H1 (cell line): ENCODE measurements around the gene SMIM32.

Source experiments
- ATF3 ChIP-seq: IDR thresholded peaks from 2 replicates; pipeline ENCODE4 v1.6.1; 2011; ENCODE audit warnings: low read depth, mild to moderate bottlenecking, low read length; ENCODE audit not compliant: insufficient read depth
- CBX8 ChIP-seq: fragments of 300-800, 300-1000 bp; sonication (generic); IDR thresholded peaks from 2 replicates; pipeline ENCODE4 v1.7.1; 2016; ENCODE audit warnings: low read depth, low read length, borderline replicate concordance
- CTCF ChIP-seq, 3 experiments: IDR thresholded peaks; 1 replicate in 2 of 3; 2 replicates in 1 of 3; pipeline versions ENCODE4 v1.5.1 to v1.6.1; 2011; ENCODE audit warnings: low read length in 3 of 3, mild to moderate bottlenecking in 3 of 3, inconsistent platforms in 2 of 3, low read depth in 1 of 3, moderate library complexity in 1 of 3; ENCODE audit not compliant: insufficient read depth in 1 of 3; ENCODE audit errors: control extremely low read depth in 1 of 3
- E2F6 ChIP-seq: IDR thresholded peaks from 2 replicates; pipeline ENCODE4 v1.6.1; 2012; ENCODE audit warnings: inconsistent platforms
- EGR1 ChIP-seq: IDR thresholded peaks from 2 replicates; pipeline ENCODE4 v1.6.1; 2011; ENCODE audit warnings: low read depth, low read length, borderline replicate concordance
- EZH2 ChIP-seq: fragments of 200-600 bp; sonication (generic); IDR thresholded peaks from 2 replicates; pipeline ENCODE4 v1.7.1; 2012; ENCODE audit warnings: low read depth, mild to moderate bottlenecking, moderate library complexity, low read length, inconsistent platforms; ENCODE audit not compliant: severe bottlenecking
- MAX ChIP-seq: IDR thresholded peaks from 2 replicates; pipeline ENCODE4 v1.6.1; 2012; ENCODE audit warnings: inconsistent platforms
- POLR2A ChIP-seq, 2 experiments: IDR thresholded peaks; 1 replicate in 1 of 2; 2 replicates in 1 of 2; pipeline ENCODE4 v1.6.1; 2011; ENCODE audit warnings: low read depth in 2 of 2, low read length in 2 of 2, mild to moderate bottlenecking in 2 of 2; ENCODE audit errors: control extremely low read depth in 1 of 2
- POLR2AphosphoS5 ChIP-seq: IDR thresholded peaks from 2 replicates; pipeline ENCODE4 v1.6.1; 2011; ENCODE audit warnings: low read depth, low read length
- RFX5 ChIP-seq: IDR thresholded peaks from 2 replicates; pipeline ENCODE4 v1.6.1; 2011; ENCODE audit warnings: low read depth, low read length, improper control_type of control experiment, borderline replicate concordance
- SP2 ChIP-seq: IDR thresholded peaks from 2 replicates; pipeline ENCODE4 v1.6.1; 2012; ENCODE audit warnings: mild to moderate bottlenecking, low read length, inconsistent platforms
- TAF7 ChIP-seq: optimal IDR thresholded peaks from 2 replicates; pipeline ENCODE3; 2011; ENCODE audit warnings: low read depth, mild to moderate bottlenecking, inconsistent platforms, low read length, moderate library complexity, borderline replicate concordance
- USF2 ChIP-seq: IDR thresholded peaks from 2 replicates; pipeline ENCODE4 v1.6.1; 2011; ENCODE audit warnings: low read length, improper control_type of control experiment
- ZNF274 ChIP-seq: IDR thresholded peaks from 2 replicates; pipeline ENCODE4 v1.7.0; 2012; ENCODE audit warnings: low read length, borderline replicate concordance; ENCODE audit errors: extremely low read depth

GRCh38 chr5:136199408-136199807, 6.4 kb upstream of the SMIM32 start:
- no peak for TF ChIP-seq E2F6
- TF ChIP-seq CTCF (IDR thresholded peaks at IDR 0.05; ENCODE audit: control extremely low read depth in 1 of 3, insufficient read depth in 1 of 3, low read depth in 1 of 3, low read length in 3 of 3) = no peak
- no peak for TF ChIP-seq RFX5
- no peak for TF ChIP-seq USF2
- no peak for TF ChIP-seq EZH2
- no peak for TF ChIP-seq POLR2AphosphoS5
- no peak for TF ChIP-seq MAX
- no peak for TF ChIP-seq TAF7
- TF ChIP-seq ZNF274 = no peak
- TF ChIP-seq POLR2A (IDR thresholded peaks at IDR 0.05; ENCODE audit: control extremely low read depth in 1 of 2, low read depth in 2 of 2, low read length in 2 of 2) = no peak
- no peak for TF ChIP-seq EGR1
- no peak for TF ChIP-seq SP2
- TF ChIP-seq CBX8 = no peak
- TF ChIP-seq ATF3 = no peak
